ENCODE measurements around the gene TNFRSF18. TPM values are rescaled to one million over a fixed set of nuclear protein-coding genes. Genes with fewer than 3 reads are reported as not detected.
"Not testable (repeated sequence)": the region's sequence is repeated elsewhere in the genome, so short reads cannot be mapped to it uniquely, and the experiment has no call there.

TNFRSF18 gene
- total RNA-seq: 1 to 10 TPM in 2 of 4 donors, under 1 TPM in 1, not detected in 1; 0.44 to 2.8 (median 1.7) TPM

- ATAC-seq (ENCODE audit: low FRiP score) (no peak), DNase-seq (ENCODE audit: low spot score) (no peak)
- TF ChIP-seq CTCF (IDR thresholded peaks at IDR 0.05): no peak
Observed at GRCh38 chr1:1206376-1206965, at the start of gene TNFRSF18. TNFRSF18 (minus strand) TSS chr1:1206592; CDS start chr1:1206571, 21 bp downstream.

GRCh38 chr1:1255611-1256010 is 49.2 kb upstream of the TNFRSF18 start:
- ATAC-seq (ENCODE audit: low FRiP score): no peak
- DNase-seq (ENCODE audit: low spot score): no peak
- no peak for TF ChIP-seq CTCF (IDR thresholded peaks at IDR 0.05)

- ATAC-seq (ENCODE audit: low FRiP score) (no peak), DNase-seq (ENCODE audit: low spot score) (no peak)
- TF ChIP-seq CTCF (IDR thresholded peaks at IDR 0.05): no peak
Observed at GRCh38 chr1:1255078-1255477, 48.7 kb upstream of the TNFRSF18 start.

- ATAC-seq (ENCODE audit: low FRiP score) (no peak), DNase-seq (ENCODE audit: low spot score) (no peak)
- no peak for TF ChIP-seq CTCF (IDR thresholded peaks at IDR 0.05)
Observed at GRCh38 chr1:1254667-1254998, 48.2 kb upstream of the TNFRSF18 start.

- no peak for TF ChIP-seq CTCF (IDR thresholded peaks at IDR 0.05)
- no peak for ATAC-seq (ENCODE audit: low FRiP score)
- no peak for DNase-seq (ENCODE audit: low spot score)
Observed at GRCh38 chr1:1253972-1254666, 47.7 kb upstream of the TNFRSF18 start.

GRCh38 chr1:1253314-1253713 is 46.9 kb upstream of the TNFRSF18 start:
- ATAC-seq (ENCODE audit: low FRiP score): no peak
- TF ChIP-seq CTCF (IDR thresholded peaks at IDR 0.05): no peak
- no peak for DNase-seq (ENCODE audit: low spot score)

GRCh38 chr1:1250786-1251284 is 44.4 kb upstream of the TNFRSF18 start:
- ATAC-seq (ENCODE audit: low FRiP score): no peak
- DNase-seq (ENCODE audit: low spot score): no peak
- no peak for TF ChIP-seq CTCF (IDR thresholded peaks at IDR 0.05)

- not testable (repeated sequence) for DNase-seq (ENCODE audit: low spot score); ATAC-seq (ENCODE audit: low FRiP score)
Observed at GRCh38 chr1:1248009-1248913, 41.9 kb upstream of the TNFRSF18 start.

Data from omental fat pad (tissue), 4 donors.